IMR-90 (cell line): Measurements from ENCODE around the gene TRAPPC12. TPM values are rescaled to one million over a fixed set of nuclear protein-coding genes. Genes with fewer than 3 reads are reported as not detected.

Source experiments
- ATAC-seq: fragments of 200-7000 bp; cut with Tn5 transposase; 2 replicates; pipeline ENCODE4 v1.9.1; 2020; ENCODE audit warnings: low read depth, mild to moderate bottlenecking, moderate library complexity
- BruUV-seq: library from RNA; stranded (reverse); fragments of 400-500 nt; replicated peaks from 2 replicates; lab custom pipeline; 2021; lab: Mats Ljungman, UMichigan
- CTCF ChIA-PET: fragments of 300-600 bp; formaldehyde crosslinking; extraction: SDS; loops from one replicate; lab custom pipeline; 2021; ENCODE audit warnings: antibody characterized with exemption; lab: Yijun Ruan, JAX
- POLR2A ChIA-PET: fragments of 300-600 bp; sonication (Branson Sonifier 250); formaldehyde crosslinking; loops from one replicate; lab custom pipeline; 2022; ENCODE audit warnings: antibody characterized with exemption; ENCODE audit not compliant: unreplicated experiment; lab: Charles Lee
- DNase-seq: peaks from one replicate; pipeline ENCODE4 v3.0.0; 2013
- H2AFZ ChIP-seq: replicated peaks from 2 replicates; pipeline ENCODE3; 2013; ENCODE audit warnings: low read length, mild to moderate bottlenecking; ENCODE audit not compliant: poor library complexity
- H2AK5ac ChIP-seq: 2 replicates; pipeline ENCODE4 v1.6.1; 2013; ENCODE audit warnings: low read depth, low read length, inconsistent platforms
- H2AK9ac ChIP-seq: replicated peaks from 2 replicates; pipeline ENCODE3; 2013; ENCODE audit warnings: mild to moderate bottlenecking, low read depth, low read length, moderate library complexity; ENCODE audit not compliant: poor library complexity
- H2BK120ac ChIP-seq: 2 replicates; pipeline ENCODE4 v1.6.1; 2013; ENCODE audit warnings: low read depth, low read length, inconsistent platforms
- H2BK15ac ChIP-seq: 3 replicates; pipeline ENCODE4 v1.6.1; 2013; ENCODE audit warnings: low read depth, low read length, inconsistent platforms
- H2BK20ac ChIP-seq: 2 replicates; pipeline ENCODE4 v1.6.1; 2013; ENCODE audit warnings: low read depth, mild to moderate bottlenecking, inconsistent platforms, low read length, moderate library complexity
- H2BK5ac ChIP-seq: 2 replicates; pipeline ENCODE4 v1.6.1; 2013; ENCODE audit warnings: mild to moderate bottlenecking, low read depth, low read length, inconsistent platforms; ENCODE audit not compliant: poor library complexity, severe bottlenecking
- H3K14ac ChIP-seq: replicated peaks from 2 replicates; pipeline ENCODE4 v1.6.1; 2013; ENCODE audit warnings: low read depth, low read length, inconsistent platforms
- H3K18ac ChIP-seq: 2 replicates; pipeline ENCODE4 v1.6.1; 2013; ENCODE audit warnings: low read depth, low read length, control low read depth
- H3K23ac ChIP-seq: 2 replicates; pipeline ENCODE4 v1.6.1; 2013; ENCODE audit warnings: low read depth, low read length, inconsistent platforms
- H3K27ac ChIP-seq: 2 replicates; pipeline ENCODE4 v1.5.1; 2013; ENCODE audit warnings: mild to moderate bottlenecking, control low read depth, low read length; ENCODE audit not compliant: insufficient read depth
- H3K27me3 ChIP-seq: 2 replicates; pipeline ENCODE4 v1.6.1; 2013; ENCODE audit warnings: low read length; ENCODE audit not compliant: control insufficient read depth, insufficient read depth
- H3K36me3 ChIP-seq: 2 replicates; pipeline ENCODE4 v1.6.1; 2013; ENCODE audit warnings: low read length, mixed read lengths; ENCODE audit not compliant: control insufficient read depth, insufficient read depth
- H3K4ac ChIP-seq: 2 replicates; pipeline ENCODE4 v1.6.1; 2013; ENCODE audit warnings: low read depth, low read length, inconsistent platforms
- H3K4me1 ChIP-seq: 2 replicates; pipeline ENCODE4 v1.6.1; 2013; ENCODE audit warnings: low read length, mixed read lengths; ENCODE audit not compliant: control insufficient read depth, insufficient read depth
- H3K4me2 ChIP-seq: 2 replicates; pipeline ENCODE4 v1.6.1; 2013; ENCODE audit warnings: low read depth, mild to moderate bottlenecking, control low read depth, low read length, moderate library complexity
- H3K4me3 ChIP-seq: 2 replicates; pipeline ENCODE4 v1.5.1; 2013; ENCODE audit warnings: low read depth, mild to moderate bottlenecking, control low read depth, low read length, moderate library complexity; ENCODE audit not compliant: insufficient read depth
- H3K56ac ChIP-seq: 2 replicates; pipeline ENCODE4 v1.6.1; 2013; ENCODE audit warnings: low read length, inconsistent platforms; ENCODE audit not compliant: insufficient read depth; ENCODE audit errors: extremely low read depth
- H3K79me1 ChIP-seq, 2 experiments: 2 replicates each; pipeline ENCODE4 v1.6.1; 2013; ENCODE audit warnings: low read length in 2 of 2, inconsistent platforms in 1 of 2, low read depth in 1 of 2
- H3K9ac ChIP-seq: 2 replicates; pipeline ENCODE4 v1.6.1; 2013; ENCODE audit warnings: low read depth, low read length, control low read depth
- H3K9me1 ChIP-seq: 2 replicates; pipeline ENCODE4 v1.6.1; 2013; ENCODE audit warnings: low read length, inconsistent platforms; ENCODE audit not compliant: insufficient read depth
- H3K9me3 ChIP-seq: 2 replicates; pipeline ENCODE4 v1.6.1; 2013; ENCODE audit warnings: low read length; ENCODE audit not compliant: control insufficient read depth, insufficient read depth
- H4K20me1 ChIP-seq: 2 replicates; pipeline ENCODE4 v1.6.1; 2013; ENCODE audit warnings: low read length, inconsistent platforms; ENCODE audit not compliant: insufficient read depth
- H4K5ac ChIP-seq: 2 replicates; pipeline ENCODE4 v1.6.1; 2013; ENCODE audit warnings: mild to moderate bottlenecking, low read depth, low read length, control low read depth
- H4K8ac ChIP-seq, 2 experiments: 2 replicates each; pipeline ENCODE4 v1.6.1; 2013; ENCODE audit warnings: low read depth in 2 of 2, low read length in 2 of 2, control low read depth in 1 of 2, inconsistent platforms in 1 of 2
- H4K91ac ChIP-seq: 2 replicates; pipeline ENCODE4 v1.6.1; 2013; ENCODE audit warnings: low read depth, low read length, inconsistent platforms; ENCODE audit not compliant: insufficient read depth
- BHLHE40 ChIP-seq: fragments of 150-350 bp; IDR thresholded peaks from 2 replicates; pipeline ENCODE4 v1.6.1; 2016; ENCODE audit warnings: mild to moderate bottlenecking, low read depth, low read length
- CEBPB ChIP-seq: IDR thresholded peaks from 2 replicates; pipeline ENCODE4 v1.6.1; 2012; ENCODE audit warnings: low read depth, low read length, improper control_type of control experiment
- CHD1 ChIP-seq: IDR thresholded peaks from 2 replicates; pipeline ENCODE4 v1.6.1; 2012; ENCODE audit warnings: low read depth, low read length, improper control_type of control experiment
- CTCF ChIP-seq: conservative IDR thresholded peaks from 2 replicates; pipeline ENCODE4 v1.5.1; 2012; ENCODE audit warnings: mild to moderate bottlenecking, low read depth, low read length, improper control_type of control experiment
- ELK1 ChIP-seq: fragments of 150-350 bp; IDR thresholded peaks from 2 replicates; pipeline ENCODE4 v1.6.1; 2016; ENCODE audit warnings: low read depth, mild to moderate bottlenecking, low read length, moderate library complexity, borderline replicate concordance
- FOS ChIP-seq: fragments of 150-350 bp; IDR thresholded peaks from 2 replicates; pipeline ENCODE4 v1.6.1; 2016; ENCODE audit warnings: low read depth, low read length
- MAFK ChIP-seq: IDR thresholded peaks from 2 replicates; pipeline ENCODE4 v1.6.1; 2012; ENCODE audit warnings: low read depth, low read length, improper control_type of control experiment
- MAZ ChIP-seq: IDR thresholded peaks from 2 replicates; pipeline ENCODE4 v1.6.1; 2012; ENCODE audit warnings: low read depth, mild to moderate bottlenecking, low read length, improper control_type of control experiment, moderate library complexity, borderline replicate concordance
- MXI1 ChIP-seq: IDR thresholded peaks from 2 replicates; pipeline ENCODE4 v1.6.1; 2012; ENCODE audit warnings: low read depth, mild to moderate bottlenecking, low read length, moderate library complexity, borderline replicate concordance
- NFE2L2 ChIP-seq: fragments of 150-350 bp; IDR thresholded peaks from 2 replicates; pipeline ENCODE4 v1.6.1; 2016; ENCODE audit warnings: low read depth, mild to moderate bottlenecking, low read length
- POLR2A ChIP-seq: IDR thresholded peaks from 2 replicates; pipeline ENCODE4 v1.6.1; 2012; ENCODE audit warnings: mild to moderate bottlenecking, low read depth, low read length
- RAD21 ChIP-seq: IDR thresholded peaks from 2 replicates; pipeline ENCODE4 v1.6.1; 2012; ENCODE audit warnings: low read length, improper control_type of control experiment
- RCOR1 ChIP-seq: IDR thresholded peaks from 2 replicates; pipeline ENCODE4 v1.6.1; 2012; ENCODE audit warnings: mild to moderate bottlenecking, low read length, improper control_type of control experiment; ENCODE audit not compliant: insufficient replicate concordance
- RFX5 ChIP-seq: IDR thresholded peaks from 2 replicates; pipeline ENCODE4 v1.8.0; 2012; ENCODE audit warnings: low read depth, mild to moderate bottlenecking, low read length, moderate library complexity
- SMC3 ChIP-seq: fragments of 150-350 bp; IDR thresholded peaks from 2 replicates; pipeline ENCODE4 v1.6.1; 2016; ENCODE audit warnings: low read depth, mild to moderate bottlenecking, antibody characterized with exemption, low read length, moderate library complexity
- USF2 ChIP-seq: fragments of 150-350 bp; IDR thresholded peaks from 2 replicates; pipeline ENCODE4 v1.6.1; 2017; ENCODE audit warnings: mild to moderate bottlenecking, antibody characterized with exemption, low read length, low read depth
- WGBS, 2 experiments: methylation state at CpG; one replicate each; pipeline versions ENCODE4 v1.1.5 to v1.1.7; 2013; ENCODE audit warnings: missing lambda C conversion rate in 2 of 2; ENCODE audit not compliant: insufficient read length in 1 of 2; ENCODE audit errors: extremely low coverage in 2 of 2; 5-methylcytosine and 5-hydroxymethylcytosine counted together
- dilution Hi-C: fragments of 300-500 bp; cut with HindIII; formaldehyde crosslinking; loops from one replicate; pipeline ENCODE4 v1.14.3; 2018; ENCODE audit warnings: low sequenced_read_pairs; ENCODE audit not compliant: unreplicated experiment
- in situ Hi-C: fragments of 300-500 bp; cut with MboI; formaldehyde crosslinking; loops from 3 replicates; pipeline ENCODE4 v1.14.3; 2019; ENCODE audit warnings: low sequenced_read_pairs, inconsistent platforms, mixed read lengths
- intact Hi-C: fragments of 100-400 bp; cut with micrococcal nuclease; formaldehyde crosslinking; loops from 2 replicates; pipeline ENCODE4 v1.10.0; 2022
- polyA plus RNA-seq, 3 experiments: library from polyadenylated mRNA; depleted of rRNA; stranded (reverse); fragments of >200 nt; gene quantifications; 2 replicates each; pipeline ENCODE4 v1.2.3, GENCODE V29; 2012; ENCODE audit warnings: low replicate concordance in 1 of 3
- total RNA-seq: library from RNA; depleted of rRNA; stranded (reverse); fragments of >200 nt; gene quantifications from 2 replicates; pipeline ENCODE4 v1.2.3, GENCODE V29; 2012

Gene TRAPPC12
- total and polyA plus RNA-seq, 2 of the 4 experiments (the other 2 are of a cell fraction), result 25.8 to 69.9 TPM

GRCh38 chr2:3482363-3482821 is 102.9 kb downstream of the TRAPPC12 start:
- no peak for TF ChIP-seq NFE2L2
- no peak for TF ChIP-seq CTCF
- no peak for TF ChIP-seq MXI1
- TF ChIP-seq MAZ, result no peak
- TF ChIP-seq USF2, result no peak
- no peak for TF ChIP-seq CHD1
- TF ChIP-seq BHLHE40, result no peak
- no peak for TF ChIP-seq RFX5
- TF ChIP-seq CEBPB, result no peak
- no peak for TF ChIP-seq RAD21
- TF ChIP-seq SMC3, result no peak
- TF ChIP-seq RCOR1, result no peak
- no peak for TF ChIP-seq MAFK
- TF ChIP-seq FOS, result no peak
- TF ChIP-seq ELK1, result no peak
- TF ChIP-seq POLR2A, result no peak
- ATAC-seq, result no peak
- H4K5ac ChIP-seq, result no peak overlapping the region
- H3K23ac ChIP-seq, result no peak overlapping the region
- no peak overlapping the region for H2BK120ac ChIP-seq
- in situ Hi-C loops, result no loop called here
- CTCF ChIA-PET, result no interaction called here
- H4K91ac ChIP-seq, result no peak overlapping the region
- H3K14ac ChIP-seq, result no peak overlapping the region
- no TSS peak for BruUV-seq
- H3K56ac ChIP-seq, result no peak overlapping the region
- dilution Hi-C loops, result no loop called here
- no peak overlapping the region for H3K4ac ChIP-seq
- H3K27ac ChIP-seq, result no peak overlapping the region
- no peak overlapping the region for H3K9ac ChIP-seq
- no peak overlapping the region for H3K4me2 ChIP-seq
- H3K9me1 ChIP-seq, result no peaks in the 10 kb centered on the region
- H3K4me3 ChIP-seq, result no peak overlapping the region
- POLR2A ChIA-PET, result no interaction called here
- H2BK15ac ChIP-seq, result no peak overlapping the region
- no peak overlapping the region for H3K18ac ChIP-seq
- H4K20me1 ChIP-seq, result no peaks in the 10 kb centered on the region
- no peaks in the 10 kb centered on the region for H3K9me3 ChIP-seq
- intact Hi-C loops, result no loop called here
- H2AFZ ChIP-seq, result no peak overlapping the region
- H3K36me3 ChIP-seq, result peaks cover 32% of the 10 kb centered on the region
- no peak overlapping the region for H2AK5ac ChIP-seq
- H3K27me3 ChIP-seq, result no peaks in the 10 kb centered on the region
- no peaks in the 10 kb centered on the region for H3K4me1 ChIP-seq
- H2AK9ac ChIP-seq, result no peak overlapping the region
- 99% methylated on average over 12 of the region's 20 CpGs; no CpG with 5 or more reads in 1 of the 2 experiments for WGBS, 2 experiments
- no peak overlapping the region for H2BK20ac ChIP-seq
- no peak overlapping the region for H2BK5ac ChIP-seq
- H3K79me1 ChIP-seq, result no peaks in the 10 kb centered on the region
- no peak for DNase-seq
- no peak overlapping the region for H4K8ac ChIP-seq
